SW480 (cell line): ENCODE data around the gene STIM2.

ENCODE experiments used
- DNase-seq: peaks from one replicate; pipeline ENCODE4 v3.0.0-alpha.2; 2016; ENCODE audit warnings: low spot score

The STIM2 gene

DNA sequence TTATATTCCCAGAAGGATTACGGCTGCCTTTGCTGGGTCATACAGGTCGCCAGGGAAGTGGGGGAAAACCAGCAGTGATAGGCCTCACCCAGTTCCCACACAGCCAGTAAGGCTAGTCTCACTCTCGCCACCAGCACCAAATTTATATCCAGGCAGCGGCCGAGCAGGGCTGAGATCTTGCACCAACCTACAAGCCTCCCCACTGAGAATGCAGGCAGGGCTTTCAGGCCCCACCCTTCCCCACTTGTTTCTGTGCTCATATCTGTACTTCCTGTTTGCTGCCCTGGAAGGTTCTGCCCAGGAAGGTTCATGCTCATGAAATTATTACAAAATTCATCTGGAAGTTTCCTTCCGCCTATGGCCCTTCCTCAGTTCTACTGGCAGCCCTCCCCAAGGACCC lies 179.7 kb downstream of the STIM2 start:
- no peak for DNase-seq

DNA sequence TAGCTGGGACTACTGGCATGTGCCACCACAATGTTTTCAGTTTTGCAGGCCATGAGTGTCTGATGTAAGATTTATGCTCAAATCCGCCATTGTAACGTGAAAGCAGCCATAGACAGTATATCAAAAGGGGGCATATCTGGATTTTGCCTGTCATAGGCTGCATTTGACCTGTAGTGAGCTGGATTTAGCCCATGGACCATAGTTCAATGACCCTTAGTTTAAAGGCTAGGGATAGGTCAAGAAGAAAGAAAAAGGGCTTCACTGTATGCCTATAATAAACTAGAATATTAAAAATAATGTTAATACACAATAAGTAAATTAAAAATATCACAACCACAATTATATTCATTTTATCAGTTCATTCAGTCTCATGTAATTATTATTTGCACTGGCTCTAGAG lies 181.8 kb downstream of the STIM2 start:
- DNase-seq = no peak

GRCh38 chr4:27043200-27043599 lies 182.6 kb downstream of the STIM2 start:
- DNase-seq = no peak

DNA sequence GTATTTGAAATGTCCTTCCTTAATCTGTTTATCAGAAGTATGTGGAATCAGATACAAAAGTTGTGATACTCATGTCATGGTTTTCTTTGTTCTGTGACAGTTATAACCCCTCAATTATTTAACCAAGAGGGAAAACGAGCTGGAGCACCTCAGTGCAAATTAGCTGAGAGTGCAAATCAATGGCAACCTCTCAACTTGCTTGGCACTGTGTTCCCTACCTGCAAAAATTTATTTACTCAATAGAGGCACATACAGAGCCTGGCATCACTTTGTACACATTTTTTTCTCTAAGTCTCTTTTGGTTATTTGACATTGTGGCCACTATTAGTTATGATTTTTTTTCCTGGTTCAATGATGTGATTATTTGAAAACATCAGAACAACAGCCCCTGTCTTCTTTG lies 186.2 kb downstream of the STIM2 start:
- DNase-seq = no peak

DNA sequence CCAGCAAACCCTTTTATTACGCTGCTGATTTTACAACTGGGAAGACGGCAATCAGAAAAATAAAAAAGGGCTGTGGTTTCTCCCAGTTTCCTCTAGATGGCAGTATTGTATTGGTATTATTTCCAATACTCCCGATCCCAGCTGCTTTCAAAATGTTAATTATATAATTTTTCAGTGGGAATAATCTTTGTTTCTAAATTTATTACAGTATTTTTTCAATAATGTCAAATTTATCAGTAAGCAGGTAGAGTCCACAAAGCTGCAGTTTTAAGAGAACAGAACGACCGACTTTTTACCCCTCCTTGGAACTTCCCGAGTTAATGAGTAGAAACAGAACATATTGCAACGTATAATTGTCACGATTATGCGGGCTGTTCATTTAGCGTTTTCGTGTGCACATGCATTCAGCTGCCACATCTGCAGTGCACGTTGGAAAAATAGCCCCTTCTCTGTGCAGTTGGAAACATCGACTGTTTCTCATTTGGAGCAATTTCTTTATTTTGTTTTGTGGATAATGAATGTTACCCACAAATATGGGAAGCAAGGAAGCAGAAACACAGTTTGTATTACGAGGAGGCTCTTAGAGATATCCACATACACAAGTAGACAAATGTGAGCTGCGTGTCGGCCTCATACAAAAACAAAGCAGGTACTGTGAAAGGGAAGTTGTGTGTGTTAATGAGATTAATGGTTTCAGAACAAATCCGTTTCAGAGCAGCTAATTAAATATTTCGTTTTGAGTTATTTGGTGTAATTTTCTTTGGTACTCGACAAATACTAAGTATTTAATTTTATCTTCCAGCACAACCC lies 188.0 kb downstream of the STIM2 start:
- DNase-seq = peak; percentile 43

GRCh38 chr4:27049239-27049829 lies 188.7 kb downstream of the STIM2 start:
- DNase-seq = no peak

GRCh38 chr4:27050731-27051130 lies 190.1 kb downstream of the STIM2 start:
- no peak for DNase-seq

- DNase-seq = no peak
Observed at GRCh38 chr4:27055221-27055760, 194.7 kb downstream of the STIM2 start.

DNA sequence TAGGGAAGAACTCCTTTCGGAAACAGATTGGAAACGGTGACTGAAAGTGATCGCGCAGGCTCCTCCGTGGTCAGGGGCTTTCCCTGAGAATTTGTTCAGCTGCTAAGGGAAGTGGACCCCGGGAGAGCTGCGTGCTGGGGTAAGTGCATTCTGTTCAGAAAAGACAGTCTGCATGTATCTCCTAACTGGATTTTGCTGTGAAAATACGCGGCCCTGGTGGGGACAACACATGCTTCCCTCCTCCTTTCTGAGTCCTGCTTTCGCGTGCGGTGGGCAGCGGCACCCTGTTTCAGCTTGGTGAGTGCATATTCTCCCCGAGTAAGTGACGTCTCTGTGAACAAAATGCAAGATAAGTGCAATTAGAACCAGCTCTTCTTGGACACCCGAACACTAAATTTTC lies 195.6 kb downstream of the STIM2 start:
- no peak for DNase-seq

GRCh38 chr4:27057053-27057452 lies 196.4 kb downstream of the STIM2 start:
- DNase-seq = peak; percentile 7

DNA sequence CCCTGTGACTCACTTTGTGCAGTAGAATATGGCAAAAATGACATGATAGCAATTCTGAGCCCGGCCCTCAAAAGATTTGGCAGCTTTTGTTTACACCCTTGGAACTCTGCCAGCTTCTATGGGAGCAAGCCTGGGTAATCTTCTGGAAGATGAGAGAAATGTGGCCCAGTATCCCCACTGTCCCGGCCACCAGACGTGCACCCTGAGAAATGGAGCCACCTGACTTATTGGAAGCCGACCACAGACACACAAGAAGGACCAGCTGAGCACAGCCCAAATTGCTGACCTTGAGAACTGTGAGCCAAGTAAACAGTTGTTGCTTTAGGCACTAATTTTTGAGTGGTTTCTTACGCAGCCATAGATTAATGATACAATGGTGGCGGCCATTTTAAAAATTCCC lies 197.0 kb downstream of the STIM2 start:
- no peak for DNase-seq

- no peak for DNase-seq
Observed at GRCh38 chr4:27058819-27059406, 198.3 kb downstream of the STIM2 start.

DNA sequence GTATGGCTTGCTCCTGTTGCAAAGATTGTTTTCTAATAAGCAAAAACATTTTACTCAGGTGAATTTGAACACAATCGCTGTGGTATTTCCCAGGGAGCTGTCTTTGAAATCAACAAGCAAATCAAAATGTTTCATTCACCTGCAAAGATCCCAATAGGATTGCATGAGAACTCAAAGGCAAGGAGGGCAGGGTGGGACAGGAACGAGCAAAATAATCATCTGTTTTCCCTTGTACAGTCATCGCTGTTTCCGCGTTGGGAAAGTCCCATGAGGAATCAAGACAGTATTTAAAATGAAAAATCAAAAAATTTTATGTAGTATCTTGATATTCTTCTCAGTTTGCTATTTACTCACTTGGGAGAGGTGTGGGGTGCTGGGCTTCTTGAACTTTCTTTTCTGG lies 198.8 kb downstream of the STIM2 start:
- no peak for DNase-seq

DNA sequence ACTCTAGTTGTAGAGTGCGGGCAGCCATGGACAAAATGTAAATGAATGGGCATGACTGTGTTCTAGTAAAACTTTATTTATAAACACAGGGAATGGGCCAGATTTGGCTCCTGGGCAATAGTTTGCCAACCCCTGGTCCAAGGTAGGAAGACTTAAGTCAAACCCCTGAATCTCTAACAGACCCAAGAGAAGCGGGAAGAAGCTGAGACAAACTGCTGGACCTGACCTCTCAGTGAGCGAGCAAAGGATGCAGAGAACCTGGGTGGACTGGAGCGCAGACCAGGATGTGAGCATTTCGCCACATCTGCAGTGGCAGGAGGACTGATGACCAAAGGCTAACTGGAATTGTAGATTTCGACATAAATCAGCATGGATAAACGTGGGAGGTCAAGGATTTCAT lies 201.6 kb downstream of the STIM2 start:
- no peak for DNase-seq

DNA sequence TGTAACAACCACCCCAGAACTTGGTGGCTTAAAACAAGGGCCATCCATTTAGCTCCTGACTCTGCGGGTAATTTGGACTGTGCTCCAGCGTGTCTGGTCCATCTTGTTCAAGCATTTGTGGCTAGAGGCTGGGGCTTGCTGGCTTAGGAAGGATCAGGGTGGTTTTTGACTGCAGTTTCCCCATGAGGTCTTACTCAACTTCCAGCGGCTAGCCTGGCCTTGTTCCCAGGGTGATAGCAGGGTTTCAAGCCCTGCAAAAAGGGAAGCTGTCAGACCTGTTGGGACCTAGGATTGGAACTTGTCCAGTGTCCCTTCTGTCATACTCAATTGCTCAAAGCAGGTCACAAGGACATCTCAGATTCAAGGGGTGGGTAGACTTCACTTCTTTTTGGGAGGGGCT lies 205.9 kb downstream of the STIM2 start:
- no peak for DNase-seq

GRCh38 chr4:27068151-27068867 lies 207.7 kb downstream of the STIM2 start:
- DNase-seq = no peak
